GM21360 (cell line): ENCODE results near the gene MAP2K7.
"Not testable (repeated sequence)": the region's sequence is repeated elsewhere in the genome, so short reads cannot be mapped to it uniquely, and the experiment has no call there.

Experiments used
- ATAC-seq: cut with Tn5 transposase; IDR thresholded peaks from one replicate; pipeline ENCODE4 v1.9.1; 2021; ENCODE audit warnings: mild to moderate bottlenecking, moderate library complexity; ENCODE audit not compliant: unreplicated experiment

Gene MAP2K7

DNA sequence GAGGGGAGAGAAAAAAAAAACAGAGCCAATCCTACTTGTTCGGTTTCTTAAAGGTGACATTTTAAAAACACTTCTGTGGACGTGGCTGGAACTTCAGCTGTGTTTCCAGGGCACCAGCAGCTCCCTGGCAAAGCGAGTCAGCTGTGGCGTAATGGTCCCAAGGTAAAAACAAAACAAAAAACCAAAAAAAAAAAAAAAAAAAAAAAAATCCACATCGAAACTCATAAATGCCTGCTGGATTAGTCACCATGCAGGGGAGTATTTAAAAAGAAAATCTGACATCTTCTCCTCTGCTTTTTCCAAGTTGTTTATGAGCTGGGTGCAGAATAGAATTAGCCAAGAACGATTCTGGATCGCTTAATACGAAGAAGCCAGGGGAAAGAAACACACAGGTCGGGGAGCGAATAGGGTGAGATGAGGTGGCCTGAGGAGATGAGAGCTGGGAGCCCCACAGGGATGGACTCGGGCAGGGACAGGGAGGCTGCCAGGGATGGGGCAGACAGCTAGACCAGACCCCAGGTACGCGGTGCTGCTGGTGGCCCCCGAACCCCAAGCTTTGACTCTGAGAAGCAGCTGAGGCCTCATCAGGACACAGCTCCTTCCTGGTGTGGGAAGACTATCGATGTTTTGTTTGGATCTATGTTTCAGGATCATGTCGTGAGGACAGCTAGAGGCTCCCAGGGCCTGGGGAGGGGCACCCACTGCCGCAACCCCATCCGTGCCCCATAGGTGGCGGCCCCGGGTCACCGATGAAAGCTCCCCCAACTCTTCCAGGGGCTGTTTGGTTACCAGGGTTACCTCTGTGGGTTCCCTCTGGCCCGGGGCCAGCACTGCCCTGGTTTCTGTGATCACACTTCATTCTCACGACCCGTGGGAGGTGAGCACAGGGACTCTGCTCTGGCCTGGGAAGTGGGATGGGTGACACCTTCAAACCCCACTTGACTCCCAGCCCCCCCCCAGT is 25.3 kb downstream of the MAP2K7 start:
- ATAC-seq = no peak

DNA sequence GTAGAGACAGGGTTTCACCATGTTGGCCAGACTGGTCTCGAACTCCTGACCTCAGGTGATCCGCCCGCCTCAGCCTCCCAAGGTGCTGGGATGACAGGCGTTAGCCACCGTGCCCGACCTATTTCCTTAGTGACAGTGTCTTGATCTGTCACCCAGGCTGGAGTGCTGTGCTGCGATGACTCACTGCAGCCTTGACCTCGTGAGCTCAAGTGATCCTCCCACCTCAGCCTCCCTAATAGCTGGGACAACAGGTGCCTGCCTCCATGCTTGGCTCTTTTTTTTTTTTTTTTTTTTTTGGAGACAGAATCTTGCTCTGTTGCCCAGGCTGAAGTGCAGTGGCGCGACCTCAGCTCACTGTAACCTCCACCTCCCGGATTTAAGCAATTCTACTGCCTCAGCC is 26.4 kb downstream of the MAP2K7 start:
- ATAC-seq = not testable (repeated sequence)

- no peak for ATAC-seq
These were observed 27.1 kb downstream of the MAP2K7 start for GRCh38 chr19:7930765-7931164.

- no peak for ATAC-seq
These were observed 27.8 kb downstream of the MAP2K7 start for GRCh38 chr19:7931221-7932061.

GRCh38 chr19:7932276-7932929 is 28.7 kb downstream of the MAP2K7 start:
- no peak for ATAC-seq

- ATAC-seq = no peak
These were observed 29.2 kb downstream of the MAP2K7 start for GRCh38 chr19:7932930-7933300.

GRCh38 chr19:7933411-7933810 is 29.7 kb downstream of the MAP2K7 start:
- ATAC-seq = no peak

DNA sequence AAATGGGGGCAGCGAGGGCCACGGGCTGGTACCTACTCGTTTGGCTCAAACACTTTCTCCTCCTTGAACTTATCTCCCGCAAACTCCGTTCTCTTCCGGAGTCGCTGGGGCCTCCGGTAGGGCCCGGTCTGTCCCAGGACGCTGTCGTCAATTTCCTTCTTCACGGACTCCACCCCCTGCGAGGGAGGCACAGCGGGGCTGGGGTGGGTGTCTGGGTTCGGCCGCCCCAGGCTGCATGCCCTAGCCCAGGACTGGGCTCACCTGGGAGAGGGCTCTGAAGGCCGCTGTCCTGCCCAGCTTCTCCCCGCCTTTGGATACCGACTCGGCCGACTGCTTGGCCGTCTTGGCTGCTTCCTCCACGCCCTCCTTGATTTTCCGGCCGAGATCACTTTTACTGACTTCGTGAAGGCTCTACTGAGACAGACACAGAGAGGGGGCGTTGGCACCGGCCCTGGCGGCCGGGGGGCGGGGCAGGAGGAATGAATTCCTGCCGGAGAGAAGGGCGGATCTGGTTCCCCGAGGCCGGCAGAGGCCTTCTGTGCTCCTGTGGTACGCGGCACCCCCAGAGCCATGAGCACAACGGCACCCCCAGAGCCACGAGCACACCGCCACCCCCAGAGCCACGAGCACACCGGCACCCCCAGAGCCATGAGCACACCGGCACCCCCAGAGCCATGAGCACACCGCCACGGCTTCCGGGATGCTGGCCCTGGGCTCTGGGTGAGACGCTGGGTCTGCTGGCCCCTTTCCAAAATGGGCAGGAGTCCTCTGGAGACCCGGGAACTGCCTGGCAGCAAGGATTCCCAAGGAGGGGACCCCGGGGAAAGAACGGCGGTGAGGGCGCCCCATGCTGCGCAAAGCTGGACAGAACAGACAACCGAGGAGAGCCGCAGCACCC is 30.4 kb downstream of the MAP2K7 start:
- ATAC-seq = no peak

GRCh38 chr19:7934766-7935165 is 31.1 kb downstream of the MAP2K7 start:
- ATAC-seq = no peak

DNA sequence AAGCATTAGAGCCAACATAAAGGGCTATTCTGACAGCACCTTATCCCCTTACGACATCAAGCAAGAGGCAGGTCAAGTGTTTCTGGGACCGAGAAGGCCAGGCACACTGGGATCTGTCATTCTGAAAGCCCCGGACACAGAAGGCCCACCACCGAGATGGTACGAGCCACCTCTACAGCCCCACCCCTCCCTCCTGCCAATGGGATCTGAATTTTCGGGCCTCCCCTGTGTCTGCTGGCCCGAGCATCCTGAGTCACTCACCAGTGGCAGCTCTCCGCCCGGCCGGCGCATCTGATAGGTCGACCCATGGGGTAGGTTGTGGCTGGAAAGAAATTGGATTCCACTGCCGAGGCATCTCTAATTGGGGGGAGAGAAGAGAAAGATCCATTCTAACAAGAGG is 37.2 kb downstream of the MAP2K7 start:
- ATAC-seq = no peak

DNA sequence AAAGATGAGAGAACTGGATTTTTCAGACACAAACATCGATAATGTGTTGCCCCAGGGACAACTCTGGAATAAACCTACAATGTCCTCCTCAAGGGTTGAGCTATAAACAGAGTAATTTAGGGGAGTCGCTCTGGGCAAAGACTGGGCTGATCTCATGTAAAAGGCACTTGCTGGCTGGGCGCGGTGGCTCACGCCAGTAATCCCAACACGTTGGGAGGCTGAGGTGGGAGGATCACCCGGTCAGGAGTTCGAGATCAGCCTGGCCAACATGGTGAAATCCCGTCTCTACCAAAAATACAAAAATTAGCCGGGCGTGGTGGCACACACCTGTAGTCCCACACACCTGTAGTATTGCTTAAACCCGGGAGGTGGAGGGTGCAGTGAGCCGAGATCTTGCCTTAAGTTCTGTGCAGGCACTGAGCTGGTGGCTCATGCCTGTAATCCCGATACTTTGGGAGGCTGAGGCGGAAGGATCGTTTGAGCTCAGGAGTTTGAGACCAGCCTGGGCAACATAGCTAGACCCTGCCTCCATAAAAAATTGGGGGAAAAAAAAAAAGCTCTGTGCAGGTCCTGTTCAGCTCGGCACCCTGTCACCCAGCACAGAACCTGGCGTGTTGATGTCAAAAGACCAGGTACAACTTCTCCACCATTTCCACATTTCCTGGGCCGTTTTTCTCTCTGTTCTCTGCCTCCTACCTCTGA is 38.4 kb downstream of the MAP2K7 start:
- no peak for ATAC-seq

DNA sequence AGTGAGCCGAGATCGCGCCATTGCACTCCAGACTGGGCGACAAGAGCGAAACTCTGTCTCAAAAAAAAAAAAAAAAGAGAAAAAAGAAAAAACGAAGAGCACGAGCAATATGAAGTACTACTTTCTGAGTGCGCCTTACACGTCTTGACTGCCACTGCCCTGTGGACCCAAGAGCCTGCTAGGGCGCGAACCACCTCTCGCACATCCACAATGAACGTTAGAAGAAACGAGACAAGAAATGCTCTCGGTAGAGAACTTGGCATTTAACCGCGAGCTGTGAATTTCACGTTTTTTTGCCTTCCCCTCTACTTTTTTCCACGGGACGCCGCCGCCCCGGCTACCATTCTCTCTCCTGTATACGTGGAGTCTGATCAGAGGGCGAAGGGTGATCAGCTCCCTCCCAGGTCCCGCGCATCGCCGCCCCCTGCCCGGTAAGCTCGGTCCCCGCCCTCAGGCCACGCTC is 39.3 kb downstream of the MAP2K7 start:
- ATAC-seq = peak; percentile 8

DNA sequence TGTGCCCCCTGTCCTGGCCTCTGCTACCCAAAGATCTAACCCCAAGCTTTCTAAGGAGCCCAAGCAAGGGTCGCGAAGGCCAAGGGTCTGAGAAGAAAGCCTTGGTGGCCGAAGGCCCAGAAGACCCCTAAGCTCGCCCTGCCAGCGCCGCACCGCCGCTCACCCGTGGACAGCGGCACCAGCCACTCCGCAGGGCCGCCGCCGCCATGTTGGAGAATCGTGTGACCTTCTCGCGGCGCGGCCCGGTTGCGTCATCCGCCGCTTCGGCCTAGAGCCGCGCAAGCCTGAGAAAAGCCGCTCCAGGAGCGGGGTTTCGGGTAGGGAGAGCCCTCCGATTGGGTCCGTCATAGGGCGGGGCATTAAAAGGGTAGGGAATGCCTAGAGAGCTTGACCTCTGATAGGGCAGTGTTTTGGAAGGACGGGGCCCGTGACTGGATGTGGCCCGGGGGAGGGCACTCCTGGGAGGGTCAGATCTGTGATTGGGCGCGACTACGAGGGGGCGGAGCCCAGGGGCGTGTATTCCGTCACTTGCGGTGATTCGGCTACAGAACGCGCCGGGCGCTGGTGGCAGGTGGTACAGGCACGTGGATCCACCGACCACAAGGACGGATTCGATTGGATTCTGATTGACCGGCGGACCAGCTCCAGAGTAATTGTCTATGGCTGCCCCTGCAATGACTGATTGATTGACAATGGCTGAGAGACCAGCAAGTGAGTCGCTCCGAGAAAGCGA is 39.9 kb downstream of the MAP2K7 start, which contains the start of gene TIMM44:
Gene TIMM44, minus strand, starts transcription at position 223 of the 733 bp plus-strand sequence. Its CDS starts 15 bp downstream, at position 208.
- peak; percentile 88 for ATAC-seq

GRCh38 chr19:7944177-7944761 is 40.6 kb downstream of the MAP2K7 start:
- ATAC-seq = peak; percentile 31

DNA sequence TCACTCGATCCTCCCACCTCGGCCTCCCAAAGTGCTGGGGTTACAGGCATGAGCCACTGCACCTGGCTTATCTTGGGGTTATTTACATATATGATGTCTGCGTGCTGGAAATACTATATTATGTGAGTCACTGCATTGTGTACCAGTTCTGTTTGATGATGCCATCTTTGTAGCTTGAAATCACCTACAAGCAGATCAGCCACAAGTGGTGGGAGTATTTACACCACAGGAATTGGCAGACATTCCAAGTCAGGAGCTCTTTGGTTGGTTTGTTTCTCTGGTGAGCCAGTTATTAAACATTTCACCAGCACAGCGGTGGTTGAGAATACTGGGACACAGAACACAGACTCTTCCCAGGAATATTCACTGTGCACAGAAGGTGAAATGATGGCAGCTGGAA is 44.3 kb downstream of the MAP2K7 start:
- no peak for ATAC-seq

DNA sequence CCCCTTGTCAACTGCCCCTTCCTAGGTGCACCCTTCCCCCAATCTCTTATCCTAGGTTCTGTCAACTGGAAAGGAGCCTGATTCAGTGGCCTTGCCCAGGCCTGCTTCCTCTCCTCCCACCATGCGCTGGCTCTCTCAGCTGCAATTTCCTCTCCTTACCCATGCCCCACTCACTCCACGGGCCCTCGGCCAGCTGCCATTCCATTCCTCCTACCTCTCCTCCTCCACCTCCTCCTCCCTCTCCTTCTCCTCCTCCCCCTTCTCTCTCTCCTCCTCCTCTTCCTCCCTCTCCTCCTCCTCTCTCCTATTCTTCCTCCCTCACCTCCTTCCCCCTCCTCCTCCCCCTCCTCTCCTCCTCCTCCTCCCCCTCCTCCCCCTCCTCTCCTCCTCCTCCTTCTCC is 49.4 kb downstream of the MAP2K7 start:
- no peak for ATAC-seq

- ATAC-seq = no peak
These were observed 49.9 kb downstream of the MAP2K7 start for GRCh38 chr19:7953576-7953975.

- no peak for ATAC-seq
These were observed 52.0 kb downstream of the MAP2K7 start for GRCh38 chr19:7955696-7956095.
